Testis (tissue), 2 donors: ENCODE data around the gene NCOR2.

ENCODE experiments used
- POLR2A ChIP-seq: fragments of 450-650 bp; IDR thresholded peaks from one replicate; pipeline ENCODE4 v1.6.1; 2017; ENCODE audit warnings: antibody characterized with exemption, mild to moderate bottlenecking, moderate library complexity
- TF ChIP-seq, protein P1 (sequence below), 3 experiments: fragments of 450-650 bp in 2 of 3; fragments of 200-600 bp in 1 of 3; sonication (generic) in 1 of 3; IDR thresholded peaks; one replicate each; pipeline ENCODE4 v1.5.1; 2016 to 2019; ENCODE audit warnings: antibody characterized with exemption in 3 of 3, mild to moderate bottlenecking in 2 of 3, moderate library complexity in 1 of 3

DNA sequence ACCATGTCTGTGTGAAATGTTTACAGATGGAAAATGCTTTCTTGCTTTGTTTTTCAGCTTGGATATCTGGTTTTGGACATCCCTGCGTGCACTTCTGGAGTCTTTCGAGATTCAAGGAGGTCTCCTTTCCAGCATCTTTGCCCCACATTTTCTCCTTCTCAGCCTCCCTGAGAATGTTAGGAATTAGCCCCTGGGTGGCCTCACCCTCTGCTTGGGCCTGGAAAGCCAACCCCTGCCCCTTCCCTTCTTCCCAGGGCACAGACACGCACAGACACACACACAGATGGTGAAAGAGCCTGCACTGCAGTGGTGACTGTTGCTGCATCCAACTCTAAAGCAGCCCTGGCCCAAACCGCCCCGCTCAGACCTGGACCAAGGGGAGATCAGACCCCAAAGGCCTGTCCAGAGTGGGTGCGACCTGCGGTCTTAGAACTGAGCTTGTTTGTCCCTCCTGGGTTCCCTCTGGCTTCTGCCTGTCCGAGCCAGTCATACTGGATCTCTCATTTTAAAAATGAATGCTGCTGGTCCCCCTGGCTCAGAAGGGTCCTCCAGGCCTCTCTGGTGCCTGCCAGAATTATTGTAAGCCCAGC is 8.7 kb upstream of the NCOR2 start:
- TF ChIP-seq, protein P1, sequence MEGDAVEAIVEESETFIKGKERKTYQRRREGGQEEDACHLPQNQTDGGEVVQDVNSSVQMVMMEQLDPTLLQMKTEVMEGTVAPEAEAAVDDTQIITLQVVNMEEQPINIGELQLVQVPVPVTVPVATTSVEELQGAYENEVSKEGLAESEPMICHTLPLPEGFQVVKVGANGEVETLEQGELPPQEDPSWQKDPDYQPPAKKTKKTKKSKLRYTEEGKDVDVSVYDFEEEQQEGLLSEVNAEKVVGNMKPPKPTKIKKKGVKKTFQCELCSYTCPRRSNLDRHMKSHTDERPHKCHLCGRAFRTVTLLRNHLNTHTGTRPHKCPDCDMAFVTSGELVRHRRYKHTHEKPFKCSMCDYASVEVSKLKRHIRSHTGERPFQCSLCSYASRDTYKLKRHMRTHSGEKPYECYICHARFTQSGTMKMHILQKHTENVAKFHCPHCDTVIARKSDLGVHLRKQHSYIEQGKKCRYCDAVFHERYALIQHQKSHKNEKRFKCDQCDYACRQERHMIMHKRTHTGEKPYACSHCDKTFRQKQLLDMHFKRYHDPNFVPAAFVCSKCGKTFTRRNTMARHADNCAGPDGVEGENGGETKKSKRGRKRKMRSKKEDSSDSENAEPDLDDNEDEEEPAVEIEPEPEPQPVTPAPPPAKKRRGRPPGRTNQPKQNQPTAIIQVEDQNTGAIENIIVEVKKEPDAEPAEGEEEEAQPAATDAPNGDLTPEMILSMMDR (IDR thresholded peaks at IDR 0.05) = no peak
- TF ChIP-seq POLR2A = no peak
